M059J (cell line): ENCODE results near the gene ZSWIM8. TPM values are rescaled to one million over a fixed set of nuclear protein-coding genes. Genes with fewer than 3 reads are reported as not detected.
"Not testable (repeated sequence)": the region's sequence is repeated elsewhere in the genome, so short reads cannot be mapped to it uniquely, and the experiment has no call there.

Source experiments
- DNase-seq: peaks from one replicate; pipeline ENCODE4 v3.0.0-alpha.2; 2012; ENCODE audit warnings: low read depth
- total RNA-seq: library from RNA; depleted of rRNA; stranded (reverse); fragments of >200 nt; shearing (Covaris generic); gene quantifications from 2 replicates; pipeline ENCODE4 v1.2.3, GENCODE V29; 2014

ZSWIM8 gene
- total RNA-seq, 1 experiment from 2014 or later: 24.8 TPM

DNA sequence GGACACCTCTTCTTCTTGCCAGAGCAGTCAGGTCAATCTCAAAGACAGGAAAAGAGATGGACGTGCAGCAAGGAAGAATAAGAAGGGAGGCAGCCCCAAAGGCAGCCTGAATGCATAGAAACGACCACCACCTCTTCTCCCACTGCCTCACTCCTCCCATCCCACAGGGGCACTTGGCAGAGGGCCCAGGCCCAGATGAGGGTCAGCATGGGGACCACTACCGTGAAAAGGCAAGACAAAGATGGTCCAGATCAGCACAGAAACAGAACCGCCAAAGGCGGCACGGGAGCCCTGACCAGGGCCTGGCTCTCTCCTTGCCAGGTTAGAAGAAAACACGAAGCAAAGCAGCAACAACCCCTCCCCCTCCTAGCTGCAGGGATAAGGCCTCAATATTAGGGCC is 27.9 kb downstream of the ZSWIM8 start:
- no peak for DNase-seq

GRCh38 chr10:73814276-73814895 is 29.0 kb downstream of the ZSWIM8 start:
- DNase-seq: no peak

DNA sequence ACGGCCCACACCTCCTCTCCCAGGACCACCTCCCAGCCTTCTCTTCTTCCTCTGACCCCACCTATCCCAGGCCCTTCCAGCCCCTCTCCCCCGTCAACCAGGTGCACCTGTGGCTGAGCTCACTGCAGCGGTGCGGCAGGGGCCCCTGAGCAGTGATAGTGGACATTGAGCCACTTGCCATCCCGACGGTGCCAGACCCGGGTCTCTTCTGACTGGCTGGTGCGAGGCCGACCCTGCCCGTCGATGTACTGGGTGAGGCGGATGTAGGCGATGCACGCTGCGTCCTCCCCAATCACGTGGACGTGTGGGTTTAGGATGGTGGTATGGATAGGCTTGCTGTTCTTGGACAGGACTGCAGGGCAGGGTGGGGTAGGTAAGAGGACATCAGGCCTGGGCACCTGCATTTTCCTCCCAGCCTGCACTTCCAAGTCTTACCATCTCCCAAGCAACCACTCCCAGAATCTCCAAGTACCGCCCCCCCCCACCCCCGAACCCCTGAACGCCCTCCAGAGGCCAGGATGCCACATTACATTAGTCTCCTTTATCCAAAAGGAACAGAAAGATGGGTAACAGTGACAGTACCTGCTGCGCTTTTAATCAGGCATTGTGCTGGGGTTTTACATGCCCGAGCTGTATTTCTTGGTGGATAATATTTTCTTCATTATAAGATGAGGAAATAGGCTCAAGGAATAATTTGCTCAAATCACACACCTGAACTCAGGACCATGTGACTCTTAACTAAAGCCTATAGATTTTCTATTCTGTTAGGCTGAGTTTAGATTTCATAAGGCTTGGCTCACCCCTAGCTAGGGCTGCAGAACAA is 29.7 kb downstream of the ZSWIM8 start:
- no peak for DNase-seq

GRCh38 chr10:73815719-73816030 is 30.3 kb downstream of the ZSWIM8 start:
- DNase-seq: no peak

DNA sequence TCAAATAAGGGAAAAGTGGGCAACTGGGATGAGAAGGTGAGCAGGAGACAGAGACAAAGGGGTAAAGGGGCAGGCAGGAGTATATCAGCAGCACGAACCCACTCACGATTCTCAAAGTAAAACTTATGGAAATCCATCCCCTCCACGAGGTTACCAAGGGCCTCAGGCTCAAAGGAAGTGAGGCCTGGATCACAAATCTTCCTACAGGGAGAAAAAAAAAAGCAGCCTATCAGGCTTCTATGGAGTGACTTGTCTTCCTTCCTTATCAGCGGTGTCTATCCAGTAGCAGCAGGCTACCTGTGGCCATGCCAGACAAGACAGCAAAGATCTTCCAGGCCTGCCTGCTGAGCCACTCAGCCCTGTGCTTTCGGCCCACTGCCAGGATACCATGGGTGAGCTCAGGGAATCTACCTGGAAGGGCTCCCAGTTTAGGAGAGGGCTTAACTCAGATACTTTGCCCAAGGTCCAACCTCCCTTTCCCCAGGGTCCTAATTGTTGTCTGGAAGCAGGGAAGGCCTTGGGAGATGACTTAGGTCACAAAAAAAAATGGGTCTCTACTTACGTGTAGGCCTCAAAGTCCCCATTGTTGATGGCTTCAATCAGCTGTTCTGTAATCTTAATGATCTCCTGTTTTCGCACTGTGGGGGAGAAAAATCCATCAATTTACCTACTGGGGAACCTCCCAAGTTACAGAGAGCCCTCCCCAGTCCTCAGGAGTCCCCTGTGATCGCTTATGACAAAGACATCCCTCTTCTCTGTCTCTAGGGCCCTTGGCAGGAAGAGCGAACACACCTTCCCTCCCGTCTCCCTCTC is 31.7 kb downstream of the ZSWIM8 start:
- no peak for DNase-seq

- no peak for DNase-seq
These were observed 32.4 kb downstream of the ZSWIM8 start for GRCh38 chr10:73817826-73818225.

DNA sequence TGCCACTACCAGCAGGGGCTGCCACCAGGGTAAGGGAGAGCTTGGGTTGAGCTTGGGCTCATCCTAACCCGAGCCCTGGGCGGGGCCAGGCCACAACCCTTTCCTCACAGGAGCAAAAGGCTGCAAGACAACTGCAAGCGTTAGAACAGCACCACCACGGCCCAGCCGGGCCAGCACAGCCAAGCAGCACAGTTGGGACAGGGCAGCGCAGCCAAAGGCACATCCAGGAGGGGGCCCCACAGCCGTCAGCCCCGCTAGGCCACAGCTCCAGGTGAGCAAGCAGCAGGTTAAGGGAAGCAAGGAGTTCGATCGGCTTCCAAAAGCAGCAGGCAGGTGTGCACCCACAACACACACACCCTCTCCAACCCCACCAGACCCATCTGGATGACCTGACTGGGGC is 33.0 kb downstream of the ZSWIM8 start:
- DNase-seq: no peak

DNA sequence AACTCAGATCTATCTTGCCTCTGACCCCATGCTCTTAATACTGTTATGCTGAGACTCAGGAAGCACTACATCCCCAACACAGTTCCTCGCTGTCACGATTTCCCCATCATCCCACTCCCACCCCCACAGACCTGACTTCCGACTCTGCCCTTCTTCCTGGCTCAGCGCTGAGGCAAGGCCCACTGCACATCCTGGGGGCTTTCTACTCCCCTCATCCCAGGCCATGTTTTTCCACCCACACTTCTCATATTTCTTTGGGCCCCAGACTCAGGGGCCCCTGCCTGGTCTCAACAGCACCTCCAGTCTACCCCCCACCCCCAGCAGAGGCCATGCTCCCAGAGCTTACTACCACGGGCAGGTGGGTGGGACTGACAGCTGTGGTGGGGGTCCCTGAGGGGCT is 33.7 kb downstream of the ZSWIM8 start:
- DNase-seq: no peak

GRCh38 chr10:73819513-73820093 is 34.2 kb downstream of the ZSWIM8 start:
- no peak for DNase-seq

GRCh38 chr10:73823391-73823790 is 38.0 kb downstream of the ZSWIM8 start:
- DNase-seq: no peak

- no peak for DNase-seq
These were observed 38.8 kb downstream of the ZSWIM8 start for GRCh38 chr10:73824146-73824725.

DNA sequence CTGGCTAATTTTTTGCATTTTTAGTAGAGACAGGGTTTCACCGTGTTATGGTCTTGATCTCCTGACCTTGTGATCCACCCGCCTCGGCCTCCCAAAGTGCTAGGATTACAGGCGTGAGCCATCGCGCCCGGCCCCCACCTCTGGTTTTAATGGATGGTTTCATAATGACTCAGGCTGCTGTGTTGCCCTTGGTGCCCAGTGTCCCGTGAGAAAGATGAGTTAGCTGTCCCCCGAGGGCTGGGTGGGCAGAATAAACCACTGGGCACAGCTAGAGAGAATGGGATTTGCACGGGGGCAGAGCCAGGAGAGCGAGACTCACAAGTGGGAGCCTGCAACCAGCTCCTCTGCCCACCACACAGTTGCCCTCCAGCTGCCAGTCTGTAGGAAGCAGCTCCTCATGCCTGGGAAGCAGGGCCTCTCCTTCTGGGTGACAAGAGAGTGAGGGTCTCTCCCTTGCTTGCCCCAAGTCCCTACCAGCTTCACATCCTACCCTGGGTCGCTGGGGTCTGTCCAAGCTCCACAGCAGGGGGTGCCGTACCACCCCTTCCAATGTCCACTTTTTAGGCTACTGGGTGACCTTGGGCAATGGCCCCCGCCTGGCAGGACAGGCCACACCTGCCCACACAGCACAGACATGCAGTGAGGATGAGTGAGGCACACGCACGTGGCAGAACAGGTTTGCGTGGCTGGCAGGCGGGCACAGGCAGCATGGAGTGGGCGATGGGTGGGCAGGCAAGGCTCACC is 42.1 kb downstream of the ZSWIM8 start:
- peak; percentile 96 for DNase-seq

DNA sequence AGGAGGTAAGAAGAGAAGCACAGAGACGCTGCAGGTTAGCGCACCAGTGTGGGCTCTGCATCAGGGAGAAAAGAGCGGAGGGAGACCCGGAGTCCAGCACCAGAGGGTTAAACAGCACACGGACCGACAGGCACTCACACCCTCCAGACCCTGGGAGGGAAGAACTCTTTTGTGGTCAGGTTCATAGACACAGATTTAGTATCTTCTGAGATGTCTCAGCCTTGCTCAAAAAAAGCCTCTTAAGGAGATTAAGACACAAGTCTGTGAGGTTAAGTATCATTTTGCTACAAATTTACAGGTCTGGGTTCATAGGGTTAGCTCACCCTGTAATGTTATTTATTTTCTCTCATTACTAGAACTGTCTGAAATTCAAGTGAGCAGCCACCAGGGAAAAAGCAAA is 42.8 kb downstream of the ZSWIM8 start:
- peak; percentile 57 for DNase-seq

DNA sequence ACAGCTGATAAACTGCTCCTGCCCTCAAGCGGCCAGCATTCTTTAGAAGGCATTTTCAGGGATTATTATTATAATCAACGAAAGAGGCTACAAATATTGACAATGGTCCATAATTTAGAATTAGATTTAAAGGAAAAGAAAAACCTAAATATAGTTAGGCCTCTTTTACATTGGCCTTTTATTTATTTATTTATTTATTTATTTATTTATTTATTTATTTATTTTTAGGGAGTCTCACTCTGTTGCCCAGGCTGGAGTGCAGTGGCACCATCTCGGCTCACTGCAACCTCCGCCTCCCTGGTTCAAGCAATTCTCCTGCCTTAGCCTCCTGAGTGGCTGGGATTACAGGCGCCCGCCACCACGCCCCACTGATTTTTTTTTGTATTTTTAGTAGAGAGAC is 43.7 kb downstream of the ZSWIM8 start:
- DNase-seq: not testable (repeated sequence)

DNA sequence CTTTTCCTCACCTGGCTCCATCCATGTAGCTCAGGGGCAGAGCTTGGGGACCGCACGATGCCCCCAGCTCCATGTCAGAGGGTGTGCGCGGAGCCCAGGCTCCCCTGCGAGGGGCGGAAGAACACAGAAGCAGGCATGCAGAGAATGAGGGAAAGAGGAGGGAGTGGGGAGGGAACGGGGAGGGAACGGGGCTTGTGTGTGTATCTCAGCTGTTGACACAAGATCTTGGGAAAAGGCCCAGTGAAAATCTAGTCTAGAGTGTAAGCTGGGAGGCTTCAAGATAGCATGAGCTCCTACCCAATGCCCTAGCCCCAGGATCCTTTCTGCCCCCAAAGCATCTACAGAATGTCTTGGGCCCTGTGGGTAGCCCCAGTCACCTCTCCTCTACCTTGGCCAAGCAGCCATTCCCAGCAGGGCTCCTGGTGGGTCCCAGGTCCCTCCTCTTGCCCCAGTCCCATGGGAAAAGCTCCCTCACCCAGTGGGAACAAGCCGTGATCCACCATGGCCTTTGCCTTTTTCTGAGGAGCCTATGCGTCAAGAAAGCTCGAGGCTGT is 51.1 kb downstream of the ZSWIM8 start:
- no peak for DNase-seq

GRCh38 chr10:73837072-73837471 is 51.7 kb downstream of the ZSWIM8 start:
- DNase-seq: peak; percentile 45

- no peak for DNase-seq
These were observed 52.7 kb downstream of the ZSWIM8 start for GRCh38 chr10:73838008-73838567.

DNA sequence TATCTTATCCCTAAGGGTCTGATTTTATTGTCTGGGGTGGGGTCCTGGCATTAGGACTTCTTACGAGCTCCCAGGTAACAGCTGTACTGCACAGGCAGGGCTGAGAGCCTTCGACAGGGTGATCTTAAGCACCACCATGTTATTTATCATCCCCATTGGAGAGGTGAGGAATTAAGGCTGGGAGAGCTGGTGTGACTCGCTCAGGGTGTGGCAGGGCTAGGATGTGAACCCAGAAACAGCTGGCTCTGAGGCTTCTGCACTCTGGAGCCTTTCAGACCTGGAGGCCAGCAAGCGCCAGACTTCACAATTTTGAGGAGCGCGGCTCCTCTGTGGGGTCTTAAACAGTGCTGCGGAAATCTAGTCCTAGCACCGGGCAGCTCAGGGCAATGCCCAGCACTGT is 53.4 kb downstream of the ZSWIM8 start:
- no peak for DNase-seq

- no peak for DNase-seq
These were observed 54.0 kb downstream of the ZSWIM8 start for GRCh38 chr10:73839276-73839966.

DNA sequence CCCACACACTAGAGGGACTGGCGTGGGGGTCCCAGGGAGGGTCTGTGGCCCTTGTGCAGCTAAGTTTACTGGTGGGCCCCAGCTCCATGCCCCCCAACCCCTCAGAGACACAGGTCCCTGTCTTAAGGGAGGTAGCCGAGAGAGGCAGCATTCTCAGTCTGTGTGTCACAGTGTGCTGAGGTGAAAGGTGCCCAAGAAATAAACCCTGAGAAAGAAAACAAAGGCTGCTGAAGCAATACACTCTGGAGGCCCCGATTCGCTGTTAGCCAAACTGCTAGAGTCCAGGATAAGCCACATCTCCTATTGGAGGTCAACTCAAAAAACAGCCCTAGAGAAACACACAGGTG is 54.6 kb downstream of the ZSWIM8 start:
- DNase-seq: peak; percentile 14
